ENCODE measurements around the gene KIF7.

GRCh38 chr15:89671687-89672086 is 16.4 kb upstream of the KIF7 start:
- TF ChIP-seq CTCF (IDR thresholded peaks at IDR 0.05) (no peak), POLR2A (IDR thresholded peaks at IDR 0.05) (no peak)
